Embryonic facial prominence (tissue), 1 donor: Measurements from ENCODE around the gene KLHL13.
"Not testable (repeated sequence)": the region's sequence is repeated elsewhere in the genome, so short reads cannot be mapped to it uniquely, and the experiment has no call there.

ENCODE experiments used
- DNase-seq: peaks from one replicate; pipeline ENCODE4 v3.0.0-alpha.2; 2016; ENCODE audit errors: extremely low spot score

Gene KLHL13

DNA sequence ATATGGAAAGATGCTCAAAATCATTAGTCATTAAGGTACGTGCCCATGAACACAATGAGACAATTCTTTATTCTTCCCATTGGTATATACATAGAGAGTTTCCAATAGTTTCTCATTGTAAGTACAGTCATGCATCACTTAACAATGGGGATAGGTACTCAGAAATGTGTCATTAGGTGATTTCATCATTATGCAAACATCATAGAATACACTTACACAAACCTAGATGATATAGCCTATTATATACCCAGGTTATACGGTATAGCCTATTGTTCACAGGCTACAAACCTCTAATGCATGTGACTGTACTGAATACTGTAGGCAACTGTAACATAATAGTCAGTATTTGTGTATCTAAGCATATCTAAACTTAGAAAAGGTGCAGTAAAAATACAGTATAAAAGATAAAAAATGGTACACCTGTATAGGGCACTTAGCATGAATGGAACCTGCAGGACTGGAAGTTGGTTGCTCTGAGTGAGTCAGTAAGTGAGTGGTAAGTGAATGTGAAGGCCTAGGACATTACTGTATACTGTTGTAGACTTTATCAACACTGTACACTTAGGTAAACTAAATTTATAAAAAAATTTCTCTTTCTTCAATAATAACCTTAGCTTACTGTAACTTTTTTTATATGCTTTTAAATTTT is 49.6 kb downstream of the KLHL13 start:
- DNase-seq: no peak

- DNase-seq: no peak
Measured at GRCh38 chrX:118062817-118063615, 53.6 kb downstream of the KLHL13 start.

DNA sequence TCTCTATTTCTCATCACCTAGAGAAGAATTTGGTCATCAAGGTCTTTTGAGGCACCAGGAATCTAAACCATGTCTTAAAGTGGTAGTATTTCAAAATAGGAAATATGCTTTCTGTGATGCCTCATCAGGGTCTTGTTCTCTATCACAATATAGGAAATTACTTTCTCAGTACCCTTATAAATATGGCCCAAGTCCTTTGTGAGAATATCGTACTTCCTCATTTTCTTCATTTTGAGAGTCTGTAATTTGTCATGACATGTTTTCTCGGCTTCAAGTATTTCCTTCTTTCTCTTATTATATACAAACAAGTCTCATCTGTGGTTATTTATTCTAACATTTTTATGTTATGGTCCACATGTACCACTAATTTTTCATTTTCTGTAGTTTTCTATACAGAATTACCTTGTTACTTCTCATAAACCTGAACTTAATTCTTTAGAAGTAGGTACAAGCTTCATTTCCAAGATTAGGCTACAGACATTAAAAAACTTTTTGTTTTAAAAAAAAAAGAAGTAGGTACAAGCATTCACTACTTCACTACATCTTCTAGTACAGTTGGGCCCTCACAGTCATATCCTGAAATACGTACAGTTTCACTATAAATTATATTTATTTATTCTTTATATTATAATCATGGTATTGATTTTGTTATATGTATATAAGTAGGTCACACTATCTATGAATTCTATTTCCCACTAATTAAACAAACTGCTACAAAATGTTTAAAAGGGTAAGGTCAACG is 54.4 kb downstream of the KLHL13 start:
- no peak for DNase-seq

GRCh38 chrX:118058924-118059323 is 57.7 kb downstream of the KLHL13 start:
- DNase-seq: no peak

GRCh38 chrX:118056870-118057269 is 59.7 kb downstream of the KLHL13 start:
- no peak for DNase-seq

DNA sequence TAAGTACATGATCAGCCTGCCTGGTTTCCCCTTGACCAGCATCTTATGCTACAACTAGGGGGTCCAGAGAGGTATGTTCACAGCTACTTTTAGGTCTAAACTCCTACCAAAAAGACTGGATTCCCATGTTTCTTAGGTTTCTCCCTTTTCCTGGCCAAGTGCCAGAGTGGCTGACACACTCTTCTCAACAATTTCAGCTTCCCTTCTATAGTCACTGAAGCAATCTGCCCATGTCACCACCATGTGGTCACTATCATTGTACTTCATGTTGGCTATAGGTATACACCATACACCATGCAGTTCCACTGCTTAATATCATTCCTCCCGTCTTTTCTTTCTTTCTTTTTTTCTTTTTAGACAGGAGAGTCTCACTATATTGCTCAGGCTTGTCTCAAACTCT is 66.9 kb downstream of the KLHL13 start:
- DNase-seq: no peak

DNA sequence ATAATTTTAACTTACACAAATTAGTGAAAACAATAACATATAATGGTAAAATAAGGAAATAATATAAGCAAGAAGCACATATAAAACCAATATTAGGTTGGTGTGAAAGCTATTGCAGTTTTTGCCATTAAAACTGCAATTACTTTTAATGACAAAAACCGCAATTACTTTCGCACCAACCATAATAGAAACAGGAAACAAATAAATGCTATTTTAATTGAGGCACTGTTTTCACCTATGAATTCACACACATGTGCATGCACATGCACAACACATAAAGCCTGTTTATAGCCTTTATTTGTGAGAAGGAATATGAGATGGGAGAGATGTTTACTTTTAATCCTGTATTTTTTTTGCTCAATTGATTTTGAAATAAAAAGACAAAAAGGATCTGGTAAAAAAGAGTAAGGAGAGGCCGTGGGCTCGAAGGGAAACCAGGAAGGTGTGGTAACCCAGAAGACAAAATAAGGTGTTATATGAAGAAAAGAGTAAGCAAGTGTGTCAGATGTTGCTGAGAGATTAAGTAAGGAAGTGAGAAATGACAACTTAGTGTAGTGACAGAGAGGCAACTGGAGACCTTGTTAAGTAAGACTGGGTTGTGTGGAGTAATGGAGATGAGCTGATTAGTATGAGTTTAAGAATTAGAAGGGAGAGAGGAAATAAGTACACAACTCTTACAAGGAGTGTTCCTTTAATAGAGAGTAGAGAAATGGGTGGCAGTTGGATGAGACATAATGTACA is 69.0 kb downstream of the KLHL13 start:
- DNase-seq: no peak

- DNase-seq: no peak
Measured at GRCh38 chrX:118039591-118039990, 77.0 kb downstream of the KLHL13 start.

DNA sequence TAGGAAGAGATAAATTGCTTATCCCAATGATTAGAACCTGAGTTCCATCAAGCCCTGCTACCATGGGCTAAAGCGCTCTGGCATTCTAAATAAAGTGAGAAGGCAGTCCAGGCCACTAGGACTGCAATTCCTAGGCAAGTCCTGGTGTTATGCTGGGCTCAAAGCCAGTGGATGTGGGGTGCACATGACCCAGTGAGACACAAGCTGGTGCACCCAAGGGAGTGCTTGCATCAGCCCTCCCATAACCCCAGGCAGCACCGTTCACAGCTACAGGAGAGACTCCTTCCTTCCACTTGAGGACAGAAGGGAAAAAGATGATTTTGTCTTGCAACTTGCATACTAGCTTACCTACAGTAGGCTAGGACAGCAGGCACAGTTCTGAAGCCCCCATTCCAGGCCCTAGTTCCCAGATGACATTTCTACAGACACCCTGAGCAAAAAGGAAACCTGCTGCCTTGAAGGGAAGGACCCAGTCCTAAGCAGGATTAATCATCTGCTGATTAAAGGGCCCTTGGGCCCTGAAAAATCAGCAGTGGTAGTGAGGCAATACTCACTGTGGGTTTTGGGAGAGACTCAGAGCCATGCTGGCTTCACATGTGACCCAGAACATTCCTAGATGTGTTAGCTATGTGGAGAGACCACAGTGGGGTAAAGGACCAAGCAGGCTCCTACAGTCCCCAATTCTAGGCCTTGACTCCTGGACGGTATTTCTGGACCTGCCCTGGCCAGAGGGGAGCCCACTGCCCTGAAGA is 77.8 kb downstream of the KLHL13 start:
- no peak for DNase-seq

GRCh38 chrX:118026631-118027030 is 90.0 kb downstream of the KLHL13 start:
- DNase-seq: no peak

DNA sequence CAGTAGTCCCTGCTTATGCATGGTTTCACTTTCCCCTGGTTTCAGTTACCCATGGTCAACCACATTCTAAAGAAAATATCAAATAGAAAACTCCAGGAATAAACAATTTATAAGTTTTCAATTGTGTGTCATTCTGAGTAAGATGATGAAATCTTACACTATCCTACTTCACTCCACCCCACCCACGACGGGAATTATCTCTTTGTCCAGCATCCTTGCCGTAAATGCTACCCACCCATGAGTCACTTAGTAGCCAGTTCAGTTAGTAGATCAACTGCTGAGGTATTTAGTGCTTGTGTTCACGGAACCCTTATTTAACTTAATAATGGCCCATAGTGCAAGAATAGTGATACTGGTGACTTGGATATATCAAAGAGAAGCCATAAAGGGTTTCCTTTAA is 91.4 kb downstream of the KLHL13 start:
- DNase-seq: no peak

GRCh38 chrX:118024482-118024881 is 92.1 kb downstream of the KLHL13 start:
- DNase-seq: no peak

- DNase-seq: no peak
Measured at GRCh38 chrX:118022753-118023152, 93.9 kb downstream of the KLHL13 start.

DNA sequence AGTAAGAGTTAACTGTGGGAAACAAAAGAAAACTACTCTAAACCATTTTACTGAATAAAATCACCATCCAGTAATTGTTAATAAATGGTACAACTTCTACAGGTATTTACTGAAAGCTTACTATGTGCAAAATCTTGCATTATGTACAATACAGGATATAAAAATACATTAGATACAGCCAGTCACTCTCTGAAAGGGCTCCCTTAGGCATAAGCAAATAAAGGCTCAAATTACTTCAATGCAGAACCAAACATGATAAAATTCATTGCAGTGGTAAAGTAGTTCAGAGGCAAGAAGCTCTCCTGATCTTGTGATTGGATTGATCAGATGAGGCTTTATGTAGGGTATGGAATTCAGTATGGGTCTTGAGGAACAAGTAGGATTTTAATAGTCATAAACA is 100.2 kb downstream of the KLHL13 start:
- DNase-seq: no peak

GRCh38 chrX:118002417-118002816 is 114.2 kb downstream of the KLHL13 start:
- not testable (repeated sequence) for DNase-seq

DNA sequence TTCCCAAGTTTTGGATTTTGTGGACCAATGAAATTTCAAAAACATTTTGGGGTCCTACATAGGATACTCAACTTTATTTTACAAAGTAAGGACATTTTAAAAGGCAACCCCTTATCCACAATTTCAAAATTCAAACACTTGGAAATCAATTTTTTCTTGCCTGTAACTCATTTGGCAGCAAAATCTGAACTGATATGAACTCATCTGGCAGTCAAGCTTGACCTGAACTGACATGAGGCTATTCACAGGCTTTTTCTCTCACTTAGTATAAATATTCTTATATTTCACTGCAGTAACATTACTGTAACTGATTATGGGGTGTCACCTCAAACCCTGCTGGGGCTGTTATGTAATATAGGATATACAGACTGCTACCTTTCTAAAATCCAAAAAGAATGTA is 116.1 kb downstream of the KLHL13 start:
- DNase-seq: no peak

DNA sequence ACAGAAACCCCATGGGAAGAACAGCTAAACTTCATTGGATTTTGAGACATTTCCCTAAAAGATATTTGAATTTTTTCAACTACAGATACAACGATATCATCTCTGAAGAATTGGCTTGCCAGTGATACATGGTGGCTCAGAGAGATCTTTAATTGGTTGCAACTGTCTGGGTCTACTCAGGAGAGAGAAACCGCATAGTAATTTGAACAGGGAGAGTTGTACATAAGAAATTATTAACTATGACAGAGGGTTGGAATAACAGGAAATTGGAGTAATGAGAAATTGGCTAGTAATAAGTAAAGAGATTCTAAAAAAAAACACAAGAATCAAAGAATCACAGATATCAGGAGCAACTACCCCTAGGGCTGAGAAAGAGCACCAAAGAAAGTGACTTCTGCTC is 118.4 kb downstream of the KLHL13 start:
- no peak for DNase-seq

GRCh38 chrX:117996918-117997480 is 119.6 kb downstream of the KLHL13 start:
- no peak for DNase-seq

- no peak for DNase-seq
Measured at GRCh38 chrX:117996408-117996807, 120.2 kb downstream of the KLHL13 start.

DNA sequence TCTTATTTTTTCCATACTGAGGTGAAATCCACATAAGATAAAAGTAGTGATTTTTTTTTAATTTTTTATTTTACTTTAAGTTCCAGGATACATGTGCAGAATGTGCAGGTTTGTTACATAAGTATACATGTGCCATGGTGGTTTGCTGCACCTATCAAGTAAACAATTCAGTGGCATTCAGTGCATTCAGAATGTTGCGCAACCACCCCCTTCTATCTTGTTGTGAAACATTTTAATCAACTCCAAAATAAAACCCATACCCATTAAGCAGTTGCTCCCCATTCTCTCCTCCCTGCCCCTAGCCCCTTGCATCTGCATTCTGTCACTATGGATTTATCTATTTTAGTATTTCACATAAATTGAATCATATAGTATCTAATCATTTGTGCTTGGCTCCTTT is 121.2 kb downstream of the KLHL13 start:
- no peak for DNase-seq

DNA sequence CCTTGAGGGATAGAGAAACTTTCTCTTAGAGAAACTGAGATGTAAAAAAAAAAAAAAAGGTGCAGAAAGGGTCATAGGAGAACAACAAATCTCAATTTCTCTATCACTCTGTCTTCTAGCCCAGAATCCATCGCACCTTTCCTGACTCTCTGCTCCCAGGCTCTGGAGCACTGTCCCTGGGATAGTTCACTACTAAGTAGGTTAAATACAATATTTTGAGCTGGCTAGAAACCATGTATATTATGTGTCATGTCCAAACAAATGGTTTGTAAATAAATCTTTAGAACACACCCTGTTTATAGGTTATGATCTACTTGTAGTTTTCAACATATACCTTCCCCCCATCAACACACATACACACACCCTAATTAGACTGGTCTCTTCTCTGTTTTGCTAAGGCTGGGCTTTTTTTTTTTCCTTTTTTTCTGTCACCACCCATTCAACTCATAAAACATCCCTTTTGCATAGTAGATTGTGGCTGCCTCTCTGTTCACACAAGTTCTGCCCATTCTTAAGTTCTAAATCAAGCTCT is 124.4 kb downstream of the KLHL13 start:
- DNase-seq: no peak
